Measurements from ENCODE around the gene ANXA4.
"Not testable (repeated sequence)": the region's sequence is repeated elsewhere in the genome, so short reads cannot be mapped to it uniquely, and the experiment has no call there.

The ANXA4 gene

DNA sequence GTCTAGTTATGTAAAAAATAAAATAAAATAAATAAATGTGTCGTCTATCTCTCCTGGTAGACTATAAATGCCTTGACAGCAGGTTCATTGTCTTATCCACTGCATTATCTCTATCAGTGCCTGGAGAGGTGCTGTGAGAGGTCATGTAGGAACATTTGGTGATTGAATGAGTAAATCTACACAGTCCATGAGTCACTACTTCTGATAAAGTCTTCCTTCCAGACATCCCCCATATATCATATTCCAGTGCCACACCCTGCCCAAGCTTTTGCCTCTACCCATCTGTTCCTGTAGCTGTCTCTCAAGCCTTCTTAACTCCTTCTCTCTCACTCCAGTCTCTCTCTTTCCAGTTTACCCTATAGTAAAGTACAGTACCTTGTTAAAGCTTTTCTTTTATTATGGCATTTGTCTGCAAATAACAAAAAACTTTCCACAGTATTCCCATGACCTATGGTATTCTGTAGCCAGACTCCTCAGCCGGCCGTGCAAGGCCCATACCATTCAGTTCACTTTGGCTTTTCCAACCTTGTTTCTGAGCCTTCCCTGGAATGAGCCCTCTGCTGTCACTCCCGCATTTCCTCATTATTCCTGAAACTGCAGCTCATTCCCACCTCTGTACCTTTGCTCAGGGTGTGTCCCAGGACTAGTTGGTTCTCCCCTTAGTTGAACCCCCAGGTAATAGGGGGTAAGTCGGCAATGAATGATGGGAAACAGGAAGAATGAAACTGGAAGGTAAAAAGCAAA, 37.5 kb downstream of the ANXA4 start:
- no peak for DNase-seq

GRCh38 chr2:69780921-69781320, 39.0 kb downstream of the ANXA4 start:
- no peak for DNase-seq

DNA sequence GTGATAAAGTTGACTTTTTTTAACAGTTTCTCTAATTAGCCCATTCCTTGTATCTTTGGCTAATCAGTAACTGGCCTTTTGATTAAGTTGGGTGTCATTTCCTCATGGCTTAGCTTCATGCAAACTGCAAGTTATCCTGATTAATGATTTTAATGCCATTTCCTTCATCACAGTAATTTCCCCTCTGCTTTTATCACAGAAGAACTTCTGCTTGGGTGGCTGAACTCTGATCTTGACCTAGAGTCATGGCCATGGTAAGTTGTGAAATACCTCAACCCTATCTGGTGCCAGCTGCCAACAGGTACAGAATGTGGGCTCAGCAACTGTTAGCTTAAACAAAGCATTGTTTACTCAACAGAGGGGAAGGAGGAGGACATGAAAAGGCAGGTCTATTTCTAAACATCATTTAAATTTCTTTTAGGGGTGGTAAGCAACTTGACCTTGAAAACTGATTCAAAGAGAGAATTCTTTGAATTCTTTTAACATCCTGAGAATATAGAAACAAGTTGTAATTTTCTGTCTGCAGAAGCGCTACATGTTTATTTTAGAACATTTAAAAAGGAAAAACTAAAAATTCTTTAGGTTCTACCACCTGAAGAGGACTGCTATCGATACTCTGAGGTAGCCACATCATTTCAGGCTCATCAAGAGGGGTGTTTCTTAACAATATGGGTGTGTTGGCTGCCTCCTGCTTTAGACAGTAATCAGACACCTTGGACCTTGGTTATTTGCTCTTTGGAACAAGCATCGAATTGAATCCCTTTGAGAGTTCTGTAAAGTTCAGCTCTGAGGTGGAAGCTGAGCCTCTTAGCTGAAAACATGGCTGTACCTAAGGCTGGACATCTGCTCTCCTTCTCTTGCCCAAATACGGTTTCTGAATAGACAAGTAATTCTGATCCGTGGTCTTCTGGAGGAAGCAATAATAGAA, 39.7 kb downstream of the ANXA4 start:
- DNase-seq, result no peak

- no peak for DNase-seq
Measured at GRCh38 chr2:69784228-69784627, 42.3 kb downstream of the ANXA4 start.

- DNase-seq, result no peak
Measured at GRCh38 chr2:69785358-69785757, 43.4 kb downstream of the ANXA4 start.

DNA sequence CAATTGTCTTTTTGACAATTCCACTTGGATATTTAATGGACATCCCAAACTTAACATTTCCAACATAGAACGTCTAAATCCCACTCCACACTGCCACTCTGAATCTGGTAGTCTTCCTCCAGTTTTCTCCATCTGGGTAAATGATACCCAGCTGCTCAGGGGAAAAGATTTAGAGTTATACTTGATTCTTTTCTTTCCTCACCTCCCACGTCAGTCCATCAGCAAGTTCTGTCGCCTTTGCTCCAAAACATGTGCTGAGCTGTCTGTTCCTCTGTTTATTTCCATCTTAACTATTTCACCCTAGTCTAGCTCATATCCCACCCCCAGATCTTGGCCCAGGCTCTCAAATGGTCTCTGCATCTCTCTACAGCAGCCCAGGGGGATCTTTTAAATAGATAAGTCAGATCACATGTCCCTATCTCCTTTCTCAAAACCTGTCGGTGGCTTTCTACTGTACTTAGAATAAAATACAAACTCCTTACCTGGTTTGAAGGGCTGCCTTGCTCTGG, 44.2 kb downstream of the ANXA4 start:
- DNase-seq, result no peak

DNA sequence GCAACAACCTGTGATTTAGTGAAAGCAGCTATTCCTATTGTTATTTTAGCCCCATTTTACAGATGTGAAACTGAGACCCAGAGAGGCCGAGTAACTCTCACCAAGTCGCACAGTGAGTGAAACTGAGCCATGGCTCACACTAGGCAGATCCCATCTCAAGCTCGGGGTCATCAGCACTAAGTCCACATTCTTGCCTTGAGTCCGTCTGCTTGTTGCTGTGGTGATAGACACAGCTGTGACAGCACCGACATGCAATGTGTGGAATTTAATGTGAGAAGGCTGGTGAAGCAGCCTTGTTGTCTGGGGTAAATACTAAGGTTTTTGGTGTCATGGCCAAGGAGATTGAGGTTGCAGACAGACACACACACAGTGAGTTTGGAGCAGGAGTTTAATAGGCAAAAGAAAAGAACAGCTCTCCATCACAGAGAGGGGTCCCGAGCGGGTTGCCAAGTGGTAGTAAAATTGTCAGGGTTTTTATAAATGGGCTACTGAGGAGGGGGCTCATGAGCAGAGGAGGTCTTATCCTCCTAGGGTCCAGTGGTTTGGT, 47.3 kb downstream of the ANXA4 start:
- DNase-seq, result no peak

GRCh38 chr2:69789772-69790600, 48.1 kb downstream of the ANXA4 start:
- DNase-seq, result no peak

GRCh38 chr2:69790601-69790959, 48.6 kb downstream of the ANXA4 start:
- DNase-seq, result no peak

- DNase-seq, result no peak
Measured at GRCh38 chr2:69791045-69791444, 49.1 kb downstream of the ANXA4 start.

DNA sequence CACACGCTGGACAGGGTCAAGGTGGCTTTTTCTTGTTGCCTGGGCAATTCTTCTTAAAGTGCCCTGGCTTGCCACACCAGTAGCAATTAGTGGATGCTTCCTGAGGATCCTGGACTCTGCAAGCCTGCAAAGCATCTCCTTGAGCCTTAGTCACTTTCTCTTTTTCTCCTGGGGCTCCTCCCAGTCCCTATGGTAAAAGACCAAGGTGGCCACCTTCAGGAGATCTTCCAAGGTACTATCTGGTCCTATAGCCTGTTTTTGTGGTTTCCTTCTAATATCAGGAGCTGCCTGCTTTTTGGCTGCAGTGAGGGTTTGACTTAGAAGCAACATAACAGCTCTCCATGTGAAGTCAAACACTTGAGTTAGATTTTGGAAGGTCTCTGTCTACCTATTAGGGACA, 54.2 kb downstream of the ANXA4 start:
- no peak for DNase-seq

DNA sequence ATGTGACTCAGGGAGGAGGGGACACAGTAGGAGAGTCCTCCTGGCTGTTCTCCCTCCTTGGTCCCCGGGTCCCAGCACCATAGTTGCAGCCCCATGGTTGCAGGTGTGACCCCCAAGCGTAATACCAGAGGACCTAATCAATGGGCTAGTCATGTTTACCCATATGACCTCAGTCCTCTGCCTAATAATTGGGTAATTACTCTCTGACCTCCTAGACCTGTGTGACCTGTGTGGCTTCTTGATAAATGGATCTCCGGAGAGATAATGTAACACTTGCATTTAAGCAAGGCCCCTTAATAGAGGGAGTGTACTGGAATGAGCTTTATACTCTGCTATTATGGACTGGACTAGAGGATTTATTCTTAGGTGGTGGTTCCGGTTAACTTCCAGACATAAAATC, 55.3 kb downstream of the ANXA4 start:
- DNase-seq, result no peak

GRCh38 chr2:69797836-69798289, 55.9 kb downstream of the ANXA4 start:
- no peak for DNase-seq

DNA sequence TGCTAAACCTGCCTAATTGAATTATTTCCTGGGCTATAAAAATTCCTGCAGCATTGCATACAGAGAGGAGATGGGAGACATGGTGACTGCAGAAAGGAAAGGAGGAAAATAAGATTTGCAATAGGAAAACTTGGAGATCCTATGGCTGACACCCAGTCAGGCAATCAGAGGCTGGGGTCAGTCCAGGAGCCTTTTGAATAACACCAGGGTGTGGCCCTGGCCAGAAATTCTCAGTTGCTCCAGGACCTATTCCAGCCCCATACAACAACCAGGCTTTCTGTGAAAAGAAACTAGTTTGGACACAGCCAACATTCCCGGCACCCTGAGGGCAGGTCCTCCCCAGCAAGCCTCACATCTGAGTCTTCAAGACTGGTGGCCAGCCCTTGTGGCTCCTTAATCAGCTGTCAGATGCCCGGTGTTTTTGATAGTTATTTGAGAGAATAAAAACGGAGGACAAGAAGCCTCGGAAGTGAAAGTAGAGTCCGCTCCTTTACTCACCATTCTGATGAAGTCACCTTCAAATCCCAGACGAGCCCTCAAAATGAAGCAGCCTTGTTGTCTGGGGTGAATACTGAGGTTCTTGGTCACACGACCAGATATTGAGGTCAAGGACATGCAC, 56.5 kb downstream of the ANXA4 start:
- DNase-seq, result no peak

GRCh38 chr2:69798909-69799526, 57.1 kb downstream of the ANXA4 start:
- peak in 1 of 5 experiments; percentile 7 for DNase-seq

DNA sequence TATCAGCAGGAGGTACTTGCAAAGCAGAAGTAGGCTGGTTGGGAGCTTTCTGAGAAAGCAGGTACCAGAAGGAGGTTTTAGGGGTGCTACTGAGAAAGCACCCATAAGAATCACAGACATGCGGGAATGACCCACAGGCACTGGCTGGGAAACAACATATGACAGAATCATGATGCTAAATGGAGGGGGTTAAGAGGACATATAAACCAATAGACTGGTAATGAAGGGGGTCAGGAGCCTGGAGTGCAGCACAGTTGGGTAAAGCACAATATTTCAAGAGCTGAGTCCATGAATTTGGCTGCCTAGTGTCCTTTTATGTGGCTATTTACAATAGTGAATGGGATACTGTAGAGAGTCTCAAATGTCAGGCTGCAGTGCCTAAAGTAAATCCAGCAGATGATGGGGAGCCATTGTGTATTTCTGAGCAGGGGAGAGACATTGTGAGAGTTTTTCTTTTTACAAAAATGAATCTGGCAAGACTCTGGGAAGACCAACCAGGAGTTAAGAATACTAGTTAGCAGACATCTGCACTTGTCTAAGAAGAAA, 59.9 kb downstream of the ANXA4 start:
- DNase-seq, result no peak

DNA sequence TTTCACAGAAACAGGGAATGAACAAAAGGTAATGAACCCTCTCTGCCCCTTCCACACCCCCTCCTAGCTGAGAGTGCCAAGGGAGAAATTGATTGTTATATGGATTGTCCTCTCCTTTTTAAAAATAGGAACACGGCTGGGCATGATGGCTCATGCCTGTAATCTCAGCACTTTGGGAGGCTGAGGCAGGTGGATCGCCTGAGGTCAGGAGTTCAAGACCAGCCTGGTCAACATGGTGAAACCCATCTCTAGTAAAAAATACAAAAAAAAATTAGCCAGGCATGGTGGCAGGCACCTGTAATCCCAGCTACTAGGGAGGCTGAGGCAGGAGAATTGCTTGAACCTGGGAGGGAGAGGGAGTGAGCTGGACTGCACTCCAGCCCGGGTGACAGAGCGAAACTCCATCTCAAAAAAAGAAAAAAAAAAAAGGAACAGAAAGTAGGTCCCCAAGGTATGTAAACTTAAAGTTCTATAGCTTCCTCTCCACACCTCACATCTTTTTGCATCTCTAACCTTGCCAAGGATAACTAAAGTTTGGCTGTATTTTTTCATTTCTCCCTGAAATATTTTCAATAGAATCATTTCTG, 60.9 kb downstream of the ANXA4 start:
- DNase-seq, result not testable (repeated sequence)

DNA sequence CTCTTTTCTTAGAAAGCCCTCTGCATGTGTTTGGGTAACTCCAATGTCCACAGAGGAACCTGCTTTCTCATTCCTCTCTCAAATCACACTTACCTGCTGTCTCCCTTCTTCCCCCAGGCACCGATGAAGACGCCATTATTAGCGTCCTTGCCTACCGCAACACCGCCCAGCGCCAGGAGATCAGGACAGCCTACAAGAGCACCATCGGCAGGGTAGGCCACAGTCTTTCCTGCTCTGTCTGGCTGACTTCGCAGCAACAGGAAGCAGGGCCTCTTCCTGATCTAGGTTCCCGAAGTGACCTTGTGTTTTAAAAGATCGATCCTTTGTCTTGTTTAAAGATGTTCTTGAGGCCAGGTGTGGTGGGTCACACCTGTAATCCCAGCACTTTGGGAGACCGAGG, 62.5 kb downstream of the ANXA4 start:
- no peak for DNase-seq

GRCh38 chr2:69805887-69806286, 64.0 kb downstream of the ANXA4 start:
- DNase-seq, result no peak

DNA sequence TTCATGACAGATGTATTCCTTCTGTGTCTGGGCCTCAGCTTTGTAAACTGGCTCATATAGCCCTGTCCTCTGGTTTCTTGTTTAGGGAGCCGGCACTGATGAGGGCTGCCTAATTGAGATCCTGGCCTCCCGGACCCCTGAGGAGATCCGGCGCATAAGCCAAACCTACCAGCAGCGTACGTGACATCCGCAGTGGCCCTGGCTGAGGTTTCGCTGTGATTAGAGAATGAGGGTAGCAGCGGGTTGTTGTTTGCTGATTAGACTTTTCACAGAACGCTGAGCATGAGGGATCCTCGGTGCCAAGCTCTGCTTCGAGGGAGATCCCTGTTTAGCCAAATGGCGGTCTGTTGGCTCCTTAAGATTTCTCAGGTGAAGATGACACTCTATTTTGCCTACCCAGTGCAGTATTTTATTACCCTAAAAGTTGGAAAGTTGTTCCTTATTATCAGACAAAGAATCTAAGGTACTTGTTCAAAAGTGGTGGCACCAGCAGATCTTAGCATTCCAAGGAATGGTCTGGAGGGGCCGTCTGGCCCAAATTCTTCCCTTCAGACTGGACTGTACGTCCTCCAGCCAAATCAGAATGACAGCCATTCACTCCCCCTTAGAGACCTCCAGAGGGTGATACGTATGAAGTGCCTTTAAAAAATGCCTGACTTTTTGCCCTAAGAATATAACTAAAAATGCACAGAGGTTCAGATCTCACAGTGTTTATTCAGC, 66.0 kb downstream of the ANXA4 start:
- DNase-seq, result no peak

Data from T-helper 2 cell (primary cell).